ENCODE measurements around the gene ZNF845. TPM values are rescaled to one million over a fixed set of nuclear protein-coding genes. Genes with fewer than 3 reads are reported as not detected.
"Not testable (repeated sequence)": the region's sequence is repeated elsewhere in the genome, so short reads cannot be mapped to it uniquely, and the experiment has no call there.

ZNF845 gene
- total RNA-seq: 9.6 TPM
- polyA plus RNA-seq (ENCODE audit: insufficient read depth in 1 of 8, insufficient read length in 8 of 8, low replicate concordance in 1 of 8): 1 to 10 TPM; 3.3 to 6.2 (median 5.8) TPM
- long read RNA-seq, donor 1: 0 reads
- long read RNA-seq, donor 2: 0 reads
- long read RNA-seq, donor 3, full-length matches to known transcripts: 1 of 1 reads
- long read RNA-seq, donor 3, partial matches to known transcripts: 0 of 1 reads
- long read RNA-seq, donor 3, other reads (novel, unspliced or antisense): 0 of 1 reads
- long read RNA-seq, donor 4, full-length matches to known transcripts: 1 of 1 reads
- long read RNA-seq, donor 4, partial matches to known transcripts: 0 of 1 reads
- long read RNA-seq, donor 4, other reads (novel, unspliced or antisense): 0 of 1 reads
- long read RNA-seq, donor 5, full-length matches to known transcripts: 1 of 1 reads
- long read RNA-seq, donor 5, partial matches to known transcripts: 0 of 1 reads
- long read RNA-seq, donor 5, other reads (novel, unspliced or antisense): 0 of 1 reads
- long read RNA-seq, donor 6, full-length matches to known transcripts: 1 of 1 reads
- long read RNA-seq, donor 6, partial matches to known transcripts: 0 of 1 reads
- long read RNA-seq, donor 6, other reads (novel, unspliced or antisense): 0 of 1 reads
- long read RNA-seq, donor 7: 0 reads
- long read RNA-seq, donor 8: 0 reads
- long read RNA-seq, donor 9, full-length matches to known transcripts: 1 of 1 reads
- long read RNA-seq, donor 9, partial matches to known transcripts: 0 of 1 reads
- long read RNA-seq, donor 9, other reads (novel, unspliced or antisense): 0 of 1 reads
- long read RNA-seq, donor 10, full-length matches to known transcripts: 2 of 2 reads
- long read RNA-seq, donor 10, partial matches to known transcripts: 0 of 2 reads
- long read RNA-seq, donor 10, other reads (novel, unspliced or antisense): 0 of 2 reads
- long read RNA-seq, donor 11, full-length matches to known transcripts: 1 of 1 reads
- long read RNA-seq, donor 11, partial matches to known transcripts: 0 of 1 reads
- long read RNA-seq, donor 11, other reads (novel, unspliced or antisense): 0 of 1 reads

DNA sequence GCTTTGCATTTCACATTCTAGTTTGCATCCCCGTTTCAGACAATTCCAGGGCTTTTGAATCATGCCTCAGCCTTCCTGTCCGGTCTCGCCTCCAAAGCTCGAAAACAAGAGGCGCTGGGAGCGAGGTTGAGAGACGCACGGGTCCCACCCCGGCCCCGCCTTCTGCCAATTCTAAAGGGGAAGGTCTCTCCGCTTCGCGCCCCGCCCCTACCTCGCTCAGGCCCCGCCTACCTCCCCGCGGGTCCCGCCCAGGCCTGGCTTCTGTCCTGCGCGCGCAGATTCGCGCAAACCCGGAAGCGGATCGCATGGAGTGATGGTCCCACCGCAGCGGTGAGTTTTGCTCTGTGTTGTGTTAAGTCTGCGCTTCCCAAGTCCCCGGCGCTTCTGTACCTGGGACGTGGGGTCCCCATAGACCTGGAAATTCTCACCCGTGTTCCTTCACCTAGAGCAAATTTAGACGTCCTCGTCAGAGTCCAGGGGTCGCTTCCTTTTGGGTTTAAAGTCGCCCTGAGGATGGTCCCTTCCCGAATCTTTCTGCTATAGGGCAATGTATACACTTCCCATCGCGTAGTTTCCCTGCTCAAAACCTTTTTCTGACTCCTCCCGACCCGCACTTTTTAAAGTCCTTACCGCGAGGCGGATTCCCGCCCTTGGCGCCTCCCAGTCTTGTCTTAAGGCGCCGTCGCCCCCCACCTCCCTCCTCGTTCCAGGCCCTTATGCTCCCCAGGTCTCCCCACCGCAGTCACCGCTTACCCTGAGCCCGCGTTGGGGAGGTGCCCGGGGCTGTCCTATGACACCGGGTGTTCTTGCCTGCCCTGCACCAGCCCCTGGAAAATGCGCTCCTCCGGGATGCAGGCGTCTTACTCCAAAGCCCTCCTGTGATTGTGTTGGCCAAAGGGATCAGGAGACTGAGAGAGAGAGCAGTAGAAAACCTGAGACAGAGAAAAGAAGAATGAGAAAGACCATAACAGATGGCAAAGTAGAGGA, at the start of gene ZNF845:
ZNF845 (plus strand) TSS at position 287 of the 987 bp plus-strand sequence. CDS start 7,559 bp downstream, outside the sequence.
- peak; percentile 97 for DNase-seq
- 0% methylated on average over 46 of the region's 61 CpGs for WGBS (ENCODE audit: insufficient coverage)
- Histone ChIP-seq H3K4me1 (ENCODE audit: control insufficient read depth, insufficient read depth, low read length) (peaks cover 2% of the 10 kb centered on the region), H3K4me3 (ENCODE audit: low read length) (peak within 1 kb of the TSS; percentile 89), H3K9me3 (replicated peaks; ENCODE audit: control insufficient read depth, low read depth, low read length) (peaks cover 2% of the 10 kb centered on the region), H3K27me3 (ENCODE audit: control insufficient read depth, insufficient read depth, low read length) (no peaks in the 10 kb centered on the region), H3K36me3 (ENCODE audit: control insufficient read depth, insufficient read depth, low read length) (peaks cover 9% of the 10 kb centered on the region), H3K27ac (ENCODE audit: low read length) (peak within 1 kb of the TSS; percentile 87)

DNA sequence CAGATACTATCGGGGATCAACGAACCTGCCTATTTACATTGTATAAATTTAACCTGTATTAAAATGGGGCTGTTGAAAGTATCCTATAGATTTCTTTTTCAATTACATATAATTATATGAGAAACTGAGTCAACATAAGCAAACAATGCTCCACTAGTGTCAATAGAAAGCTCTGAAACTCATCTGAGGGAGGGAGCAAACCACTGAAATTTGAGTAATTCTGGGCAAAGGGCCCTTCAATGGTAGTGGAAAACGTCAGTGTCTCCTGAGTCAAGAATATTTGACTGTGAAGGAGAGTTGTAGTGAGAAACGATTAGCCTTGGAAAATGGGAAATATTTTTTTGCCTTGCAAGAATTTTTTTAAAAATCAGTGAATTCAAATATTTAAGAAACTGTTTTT, 48.5 kb upstream of the ZNF845 start:
- DNase-seq: peak; percentile 25
- H3K9me3 ChIP-seq (replicated peaks; ENCODE audit: control insufficient read depth, low read depth, low read length): no peaks in the 10 kb centered on the region

DNA sequence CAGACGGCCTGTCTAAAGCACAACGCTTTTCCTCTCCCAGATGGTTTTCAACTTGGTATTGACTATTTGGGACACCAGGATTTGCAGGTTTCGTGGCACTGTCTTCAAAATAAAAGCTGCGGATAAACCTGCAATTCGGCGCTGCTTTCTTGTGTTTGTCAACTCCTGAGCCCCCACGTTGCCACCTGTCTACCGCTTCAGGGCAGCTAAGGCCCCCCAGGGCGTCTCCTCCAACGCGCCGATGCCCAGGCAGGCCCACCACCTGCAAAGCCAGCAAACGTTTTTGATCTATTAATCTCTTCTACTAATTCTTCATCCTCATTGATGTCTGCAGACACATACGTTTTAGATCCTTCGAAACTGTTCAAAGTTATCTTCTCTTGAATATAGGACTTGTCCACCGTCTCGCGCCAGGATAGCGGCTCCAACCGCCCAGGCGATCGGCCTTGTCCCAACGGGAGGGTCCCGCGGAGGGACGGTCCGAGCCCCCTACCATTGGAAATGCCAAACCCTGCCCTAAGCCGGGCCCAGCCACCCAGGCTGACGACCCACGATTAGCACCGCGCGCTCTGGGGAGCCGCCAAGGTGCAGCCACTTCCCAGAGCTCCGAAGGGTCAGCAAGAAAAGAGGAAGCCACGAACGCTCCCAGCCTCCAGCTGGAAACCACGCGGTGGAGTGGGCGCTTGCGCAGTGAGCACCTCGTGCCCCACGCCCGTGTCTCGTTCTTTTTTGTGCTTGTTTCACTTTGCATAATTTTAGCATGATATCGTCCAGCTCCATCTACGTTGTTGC, 42.6 kb upstream of the ZNF845 start:
- DNase-seq: no peak
- H3K4me3 ChIP-seq (ENCODE audit: low read length): no peak overlapping the region
- H3K4me1 ChIP-seq (ENCODE audit: control insufficient read depth, insufficient read depth, low read length): no peaks in the 10 kb centered on the region
- H3K27ac ChIP-seq (ENCODE audit: low read length): no peak overlapping the region
- WGBS (ENCODE audit: insufficient coverage): 89% methylated on average over 42 of the region's 47 CpGs
- no peaks in the 10 kb centered on the region for H3K36me3 ChIP-seq (ENCODE audit: control insufficient read depth, insufficient read depth, low read length)
- H3K27me3 ChIP-seq (ENCODE audit: control insufficient read depth, insufficient read depth, low read length): no peaks in the 10 kb centered on the region
- H3K9me3 ChIP-seq (replicated peaks; ENCODE audit: control insufficient read depth, low read depth, low read length): peaks cover 10% of the 10 kb centered on the region

More for the DNA sequence above, 48.5 kb upstream of the ZNF845 start:
- no peak overlapping the region for H3K27ac ChIP-seq (ENCODE audit: low read length)
- H3K4me3 ChIP-seq (ENCODE audit: low read length): no peak overlapping the region
- no peaks in the 10 kb centered on the region for H3K36me3 ChIP-seq (ENCODE audit: control insufficient read depth, insufficient read depth, low read length)
- WGBS (ENCODE audit: insufficient coverage): 33% methylated on average over 1 of the region's 4 CpGs
- H3K27me3 ChIP-seq (ENCODE audit: control insufficient read depth, insufficient read depth, low read length): no peaks in the 10 kb centered on the region
- no peaks in the 10 kb centered on the region for H3K4me1 ChIP-seq (ENCODE audit: control insufficient read depth, insufficient read depth, low read length)

DNA sequence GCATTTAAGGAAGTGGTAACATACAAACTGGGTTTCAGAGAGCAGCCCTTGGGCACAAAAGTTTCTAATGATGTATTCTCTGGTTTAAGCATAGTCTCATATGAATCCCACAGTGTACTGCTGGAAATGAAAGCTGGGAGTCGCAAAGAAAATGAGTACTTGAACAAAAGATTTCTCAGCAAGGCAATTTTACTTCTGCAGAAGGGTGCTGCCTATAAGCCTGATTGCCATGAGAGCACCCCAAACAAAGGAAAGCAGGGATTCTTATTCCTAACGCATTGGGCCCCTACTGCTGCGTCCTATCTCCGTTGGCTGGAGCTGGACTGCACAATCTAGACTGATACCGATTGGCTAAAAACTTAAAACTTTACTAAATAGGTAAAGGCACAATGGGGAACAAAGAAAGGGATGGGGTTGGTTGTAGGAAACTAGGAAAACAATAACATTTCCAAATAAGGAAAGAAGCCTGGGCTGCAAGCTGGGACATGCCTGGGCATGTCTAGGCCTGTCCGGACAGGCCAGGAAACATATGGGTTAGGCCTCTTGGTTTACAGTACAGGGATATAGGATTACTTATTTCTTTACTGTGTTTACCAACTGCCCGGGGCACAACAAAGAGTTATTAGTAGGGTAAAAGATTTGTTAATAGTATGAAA, 38.6 kb upstream of the ZNF845 start:
- no peak for DNase-seq
- Histone ChIP-seq H3K36me3 (ENCODE audit: control insufficient read depth, insufficient read depth, low read length) (no peaks in the 10 kb centered on the region), H3K4me1 (ENCODE audit: control insufficient read depth, insufficient read depth, low read length) (no peaks in the 10 kb centered on the region), H3K9me3 (replicated peaks; ENCODE audit: control insufficient read depth, low read depth, low read length) (peaks cover 10% of the 10 kb centered on the region), H3K4me3 (ENCODE audit: low read length) (no peak overlapping the region), H3K27ac (ENCODE audit: low read length) (no peak overlapping the region), H3K27me3 (ENCODE audit: control insufficient read depth, insufficient read depth, low read length) (no peaks in the 10 kb centered on the region)
- 72% methylated on average over 3 of the region's 7 CpGs for WGBS (ENCODE audit: insufficient coverage)

DNA sequence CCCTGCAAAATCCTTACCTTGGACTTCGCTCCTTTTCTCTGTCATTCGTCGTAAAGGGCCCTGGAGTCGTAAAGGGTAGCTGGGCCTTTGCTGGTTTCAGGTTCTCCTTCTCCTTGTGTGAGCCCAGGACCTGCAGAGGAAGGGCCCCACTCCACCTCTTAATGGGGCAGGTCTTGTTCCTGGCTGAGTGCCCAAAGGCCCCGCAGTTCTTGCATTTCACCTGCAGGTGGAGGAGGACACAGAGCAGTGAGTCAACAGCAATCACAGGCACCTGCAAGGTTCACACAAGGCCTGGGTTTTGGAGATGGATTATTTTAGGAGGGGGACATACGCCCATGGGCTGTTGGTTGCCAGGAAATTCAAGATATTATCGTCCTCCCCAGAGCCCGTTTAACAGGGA, 32.2 kb upstream of the ZNF845 start:
- not testable (repeated sequence) for H3K27ac ChIP-seq (ENCODE audit: low read length); H3K36me3 ChIP-seq (ENCODE audit: control insufficient read depth, insufficient read depth, low read length); H3K9me3 ChIP-seq (replicated peaks; ENCODE audit: control insufficient read depth, low read depth, low read length); H3K27me3 ChIP-seq (ENCODE audit: control insufficient read depth, insufficient read depth, low read length); H3K4me1 ChIP-seq (ENCODE audit: control insufficient read depth, insufficient read depth, low read length); DNase-seq; H3K4me3 ChIP-seq (ENCODE audit: low read length)
- no CpG with 5 or more reads among the region's 8 CpGs for WGBS (ENCODE audit: insufficient coverage)

DNA sequence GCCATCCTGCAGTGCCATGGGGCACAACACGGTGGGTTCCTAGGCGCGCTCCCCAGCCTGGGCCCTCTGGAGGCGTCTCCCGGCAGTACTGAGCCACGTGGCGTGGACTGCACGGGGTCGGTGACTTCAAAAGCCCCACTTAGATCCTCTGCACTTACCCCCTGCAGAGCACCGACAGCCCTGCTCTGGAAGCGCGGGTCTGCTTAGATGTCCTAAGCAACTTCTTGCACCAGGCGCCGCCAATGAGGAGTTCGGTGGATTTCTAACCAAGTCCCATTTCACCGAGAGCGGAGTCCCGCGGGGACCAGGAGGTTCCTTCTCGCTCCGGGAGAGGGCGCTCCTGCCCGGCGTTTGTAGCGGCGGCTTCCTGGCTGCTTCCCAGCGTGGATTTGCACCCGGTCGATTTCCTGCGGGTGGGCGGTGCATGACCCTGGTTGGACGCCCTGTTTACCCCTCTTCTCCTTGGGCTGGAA, 25.2 kb upstream of the ZNF845 start:
- peak; percentile 28 for DNase-seq
- H3K27ac ChIP-seq (ENCODE audit: low read length): no peak overlapping the region
- H3K27me3 ChIP-seq (ENCODE audit: control insufficient read depth, insufficient read depth, low read length): peaks cover 33% of the 10 kb centered on the region
- 3% methylated on average over 32 of the region's 32 CpGs for WGBS (ENCODE audit: insufficient coverage)
- H3K9me3 ChIP-seq (replicated peaks; ENCODE audit: control insufficient read depth, low read depth, low read length): no peaks in the 10 kb centered on the region
- H3K4me1 ChIP-seq (ENCODE audit: control insufficient read depth, insufficient read depth, low read length): peaks cover 6% of the 10 kb centered on the region
- H3K36me3 ChIP-seq (ENCODE audit: control insufficient read depth, insufficient read depth, low read length): no peaks in the 10 kb centered on the region
- H3K4me3 ChIP-seq (ENCODE audit: low read length): no peak overlapping the region

DNA sequence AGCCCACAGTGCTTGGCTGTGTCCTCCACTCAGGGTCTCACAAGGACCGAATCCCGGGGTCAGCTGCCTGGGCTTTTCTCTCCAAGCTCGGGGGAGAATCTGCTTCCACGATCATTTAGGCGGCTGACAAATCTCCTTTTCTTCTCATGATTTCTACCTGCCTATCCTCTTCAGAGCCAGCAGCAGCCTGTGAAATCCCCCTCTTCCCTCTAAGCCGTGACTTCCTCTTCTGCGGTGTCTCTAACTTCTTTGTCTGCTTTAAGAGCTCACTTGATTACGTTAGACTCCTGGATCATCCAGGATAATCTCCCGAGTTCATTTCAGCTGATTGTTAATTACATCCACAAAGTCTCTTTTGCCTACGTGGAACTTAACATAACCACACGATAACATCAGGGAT, 22.5 kb upstream of the ZNF845 start:
- Histone ChIP-seq H3K4me3 (ENCODE audit: low read length) (no peak overlapping the region), H3K9me3 (replicated peaks; ENCODE audit: control insufficient read depth, low read depth, low read length) (no peaks in the 10 kb centered on the region), H3K4me1 (ENCODE audit: control insufficient read depth, insufficient read depth, low read length) (peaks cover 6% of the 10 kb centered on the region), H3K36me3 (ENCODE audit: control insufficient read depth, insufficient read depth, low read length) (no peaks in the 10 kb centered on the region), H3K27me3 (ENCODE audit: control insufficient read depth, insufficient read depth, low read length) (peaks cover 35% of the 10 kb centered on the region), H3K27ac (ENCODE audit: low read length) (no peak overlapping the region)
- WGBS (ENCODE audit: insufficient coverage): 38% methylated on average over 9 of the region's 11 CpGs
- no peak for DNase-seq

DNA sequence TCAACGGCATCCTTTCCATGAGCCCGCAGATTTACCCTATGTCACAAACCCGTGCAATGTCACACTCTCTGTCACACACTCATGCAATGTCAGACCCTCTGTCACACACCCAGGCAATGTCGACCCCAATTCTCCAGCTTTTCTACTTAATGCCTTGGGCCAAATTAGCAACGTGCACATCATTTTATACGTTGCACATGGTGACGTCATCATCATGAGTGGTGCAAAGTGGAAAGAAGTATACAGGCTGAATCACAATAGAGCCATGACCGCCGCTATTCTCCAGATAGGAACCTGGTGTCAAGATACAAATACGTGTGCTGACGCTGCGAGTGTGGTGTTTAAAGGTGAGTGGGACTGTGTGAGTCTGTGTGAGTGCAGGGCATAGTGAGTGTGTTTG, 21.7 kb upstream of the ZNF845 start:
- DNase-seq: no peak
- WGBS (ENCODE audit: insufficient coverage): 68% methylated on average over 11 of the region's 12 CpGs
- H3K27ac ChIP-seq (ENCODE audit: low read length): no peak overlapping the region

More for the DNA sequence above, 21.7 kb upstream of the ZNF845 start:
- Histone ChIP-seq H3K9me3 (replicated peaks; ENCODE audit: control insufficient read depth, low read depth, low read length) (no peaks in the 10 kb centered on the region), H3K4me1 (ENCODE audit: control insufficient read depth, insufficient read depth, low read length) (peaks cover 6% of the 10 kb centered on the region), H3K27me3 (ENCODE audit: control insufficient read depth, insufficient read depth, low read length) (peaks cover 33% of the 10 kb centered on the region), H3K4me3 (ENCODE audit: low read length) (no peak overlapping the region), H3K36me3 (ENCODE audit: control insufficient read depth, insufficient read depth, low read length) (no peaks in the 10 kb centered on the region)
